Activated CD4-positive, alpha-beta memory T cell treated with anti-CD3 and anti-CD28 coated beads, Interleukin-2, amount 10 ng/mL, durations not matched to agents 7 days and 5 days (primary cell): ENCODE measurements around the gene CD40LG. TPM values are rescaled to one million over a fixed set of nuclear protein-coding genes. Genes with fewer than 3 reads are reported as not detected.
A peak's percentile ranks its signal among the peaks of the same experiment; 100 is the strongest.

ENCODE experiments used
- CTCF ChIA-PET: fragments of 350-600 bp; sonication (Branson Sonifier 250); formaldehyde crosslinking; loops from one replicate; lab custom pipeline; 2021; ENCODE audit warnings: antibody characterized with exemption, inconsistent platforms; lab: Charles Lee
- POLR2A ChIA-PET: fragments of 350-600 bp; sonication (Branson Sonifier 250); formaldehyde crosslinking; loops from one replicate; lab custom pipeline; 2021; ENCODE audit warnings: antibody characterized with exemption; lab: Charles Lee
- DNase-seq: peaks from one replicate; pipeline ENCODE4 v3.0.0-alpha.2; 2020
- H3K27ac Mint-ChIP-seq: one replicate; pipeline ENCODE4 v1.8.0; 2021; ENCODE audit warnings: mild to moderate bottlenecking, mixed read lengths
- H3K27me3 Mint-ChIP-seq: one replicate; pipeline ENCODE4 v1.8.0; 2021; ENCODE audit warnings: mixed read lengths
- H3K36me3 Mint-ChIP-seq: one replicate; pipeline ENCODE4 v1.8.0; 2021; ENCODE audit warnings: low read depth, mixed read lengths
- H3K4me1 Mint-ChIP-seq: one replicate; pipeline ENCODE4 v1.8.0; 2021; ENCODE audit warnings: mixed read lengths
- H3K4me3 Mint-ChIP-seq: one replicate; pipeline ENCODE4 v1.8.0; 2021; ENCODE audit warnings: mild to moderate bottlenecking, mixed read lengths
- H3K9me3 Mint-ChIP-seq: one replicate; pipeline ENCODE4 v1.8.0; 2021; ENCODE audit warnings: mixed read lengths
- total RNA-seq, 2 experiments: library from RNA; stranded (reverse); gene quantifications; one replicate each; pipeline ENCODE4 v1.2.3, GENCODE V29; 2021

The CD40LG gene
- total RNA-seq, 2 experiments from 2014 or later = 139 TPM

- H3K4me3 Mint-ChIP-seq = no peak overlapping the region
- DNase-seq = no peak
- no peaks in the 10 kb centered on the region for H3K27me3 Mint-ChIP-seq
- H3K9me3 Mint-ChIP-seq = no peaks in the 10 kb centered on the region
- peaks cover 85% of the 10 kb centered on the region for H3K4me1 Mint-ChIP-seq
- ChIA-PET CTCF (interaction anchor here (1.2 kb wide), 1 partner anchor 62 kb away, joined by 3 read pairs; no protein-coding TSS in a partner anchor), POLR2A (interaction anchor here (1.0 kb wide), 1 partner anchor 19 kb away, joined by 3 read pairs; no protein-coding TSS in a partner anchor)
- H3K36me3 Mint-ChIP-seq = peaks cover 88% of the 10 kb centered on the region
- H3K27ac Mint-ChIP-seq = peak overlapping the region; percentile 52
Measured at GRCh38 chrX:136671006-136671610, 23.1 kb downstream of the CD40LG start.

GRCh38 chrX:136674270-136674985 lies 26.5 kb downstream of the CD40LG start:
- Mint-ChIP-seq H3K27me3 (no peaks in the 10 kb centered on the region), H3K4me3 (peak overlapping the region; percentile 57), H3K9me3 (no peaks in the 10 kb centered on the region), H3K27ac (peak overlapping the region; percentile 97), H3K36me3 (peaks cover 85% of the 10 kb centered on the region), H3K4me1 (peaks cover 83% of the 10 kb centered on the region)
- ChIA-PET CTCF (interaction anchor here (0.7 to 1.3 kb wide), 5 partner anchors 9 to 204 kb away, joined by 3 to 5 read pairs (median 4); no protein-coding TSS in a partner anchor), POLR2A (interaction anchor here (0.7 to 4.7 kb wide), 13 partner anchors 10 to 206 kb away, joined by 3 to 46 read pairs (median 3); partner anchors contain the start of gene RBMX)
- DNase-seq = no peak

GRCh38 chrX:136679531-136679930 lies 31.6 kb downstream of the CD40LG start:
- CTCF ChIA-PET = no interaction called here
- no peak for DNase-seq
- peaks cover 67% of the 10 kb centered on the region for H3K36me3 Mint-ChIP-seq
- H3K4me1 Mint-ChIP-seq = peaks cover 42% of the 10 kb centered on the region
- H3K9me3 Mint-ChIP-seq = no peaks in the 10 kb centered on the region
- H3K27ac Mint-ChIP-seq = no peak overlapping the region
- POLR2A ChIA-PET = interaction anchor here (1.1 kb wide), 1 partner anchor 10 kb away, joined by 3 read pairs; no protein-coding TSS in a partner anchor
- H3K27me3 Mint-ChIP-seq = no peaks in the 10 kb centered on the region
- no peak overlapping the region for H3K4me3 Mint-ChIP-seq

- Mint-ChIP-seq H3K4me1 (peaks cover 23% of the 10 kb centered on the region), H3K27me3 (no peaks in the 10 kb centered on the region), H3K9me3 (no peaks in the 10 kb centered on the region), H3K4me3 (no peak overlapping the region), H3K27ac (no peak overlapping the region), H3K36me3 (peaks cover 54% of the 10 kb centered on the region)
- ChIA-PET POLR2A (no interaction called here), CTCF (interaction anchor here (0.6 kb wide), 1 partner anchor 32 kb away, joined by 3 read pairs; no protein-coding TSS in a partner anchor)
- no peak for DNase-seq
Measured at GRCh38 chrX:136684120-136684519, 36.2 kb downstream of the CD40LG start.

DNA sequence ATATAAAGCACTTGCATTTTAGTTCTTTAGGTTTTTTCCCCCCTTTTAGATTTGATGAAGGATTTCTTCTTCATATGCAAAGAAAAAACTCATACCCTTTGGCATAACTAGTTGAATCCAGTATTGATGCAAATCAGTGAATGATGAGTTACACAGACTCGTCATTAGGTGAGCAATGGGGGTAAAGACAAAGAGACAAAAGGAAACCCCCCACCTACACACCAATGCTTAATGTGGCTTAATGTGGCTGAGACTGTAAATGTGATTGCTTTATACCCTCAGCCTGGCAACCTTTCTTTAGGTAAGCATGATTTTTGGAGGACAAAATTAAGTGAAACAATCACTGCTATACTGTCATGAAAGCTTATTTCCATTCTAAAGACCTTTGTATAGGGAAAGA lies 39.5 kb downstream of the CD40LG start:
- no peaks in the 10 kb centered on the region for H3K27me3 Mint-ChIP-seq
- ChIA-PET POLR2A (no interaction called here), CTCF (no interaction called here)
- no peak overlapping the region for H3K27ac Mint-ChIP-seq
- no peak for DNase-seq
- H3K4me1 Mint-ChIP-seq = peaks cover 53% of the 10 kb centered on the region
- H3K36me3 Mint-ChIP-seq = peaks cover 40% of the 10 kb centered on the region
- no peaks in the 10 kb centered on the region for H3K9me3 Mint-ChIP-seq
- H3K4me3 Mint-ChIP-seq = no peak overlapping the region

- CTCF ChIA-PET = interaction anchor here (0.6 to 0.7 kb wide), 2 partner anchors 81 to 89 kb away, joined by 3 to 4 read pairs; no protein-coding TSS in a partner anchor
- DNase-seq = peak; percentile 25
- Mint-ChIP-seq H3K4me1 (peaks cover 70% of the 10 kb centered on the region), H3K27ac (peak overlapping the region; percentile 90), H3K36me3 (peaks cover 40% of the 10 kb centered on the region), H3K4me3 (no peak overlapping the region), H3K9me3 (no peaks in the 10 kb centered on the region), H3K27me3 (no peaks in the 10 kb centered on the region)
- POLR2A ChIA-PET = interaction anchor here (0.8 to 1.9 kb wide), 12 partner anchors 8 to 77 kb away, joined by 3 to 7 read pairs (median 3); no protein-coding TSS in a partner anchor
Measured at GRCh38 chrX:136689436-136689835, 41.5 kb downstream of the CD40LG start.

GRCh38 chrX:136691028-136691809 lies 43.3 kb downstream of the CD40LG start:
- Mint-ChIP-seq H3K9me3 (no peaks in the 10 kb centered on the region), H3K27ac (peak overlapping the region; percentile 87), H3K36me3 (peaks cover 43% of the 10 kb centered on the region), H3K4me1 (peaks cover 85% of the 10 kb centered on the region), H3K27me3 (no peaks in the 10 kb centered on the region), H3K4me3 (no peak overlapping the region)
- POLR2A ChIA-PET = interaction anchor here (1.0 to 1.4 kb wide), 2 partner anchors 32 to 41 kb away, joined by 3 read pairs; no protein-coding TSS in a partner anchor
- CTCF ChIA-PET = interaction anchor here (0.9 to 1.4 kb wide), 2 partner anchors 41 to 83 kb away, joined by 3 to 4 read pairs; no protein-coding TSS in a partner anchor
- DNase-seq = no peak

DNA sequence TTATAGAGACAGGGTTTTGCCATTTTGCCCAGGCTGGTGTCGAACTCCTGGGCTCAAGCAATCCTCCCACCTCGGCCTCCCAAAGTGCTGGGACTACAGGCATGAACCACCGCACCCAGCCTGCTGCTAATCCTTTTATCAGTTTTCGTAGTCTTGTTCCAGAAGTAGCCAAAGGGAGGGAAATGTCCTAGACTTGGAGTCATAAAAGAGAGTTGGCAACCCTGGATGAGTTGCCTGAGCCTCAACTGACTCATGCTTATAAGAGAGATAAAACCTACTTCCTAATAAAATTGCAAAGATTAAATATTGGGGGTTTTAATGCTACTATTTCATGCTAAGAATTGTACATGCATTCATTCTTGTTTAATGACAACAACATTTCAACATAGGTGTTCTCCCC lies 44.3 kb downstream of the CD40LG start:
- POLR2A ChIA-PET = no interaction called here

DNA sequence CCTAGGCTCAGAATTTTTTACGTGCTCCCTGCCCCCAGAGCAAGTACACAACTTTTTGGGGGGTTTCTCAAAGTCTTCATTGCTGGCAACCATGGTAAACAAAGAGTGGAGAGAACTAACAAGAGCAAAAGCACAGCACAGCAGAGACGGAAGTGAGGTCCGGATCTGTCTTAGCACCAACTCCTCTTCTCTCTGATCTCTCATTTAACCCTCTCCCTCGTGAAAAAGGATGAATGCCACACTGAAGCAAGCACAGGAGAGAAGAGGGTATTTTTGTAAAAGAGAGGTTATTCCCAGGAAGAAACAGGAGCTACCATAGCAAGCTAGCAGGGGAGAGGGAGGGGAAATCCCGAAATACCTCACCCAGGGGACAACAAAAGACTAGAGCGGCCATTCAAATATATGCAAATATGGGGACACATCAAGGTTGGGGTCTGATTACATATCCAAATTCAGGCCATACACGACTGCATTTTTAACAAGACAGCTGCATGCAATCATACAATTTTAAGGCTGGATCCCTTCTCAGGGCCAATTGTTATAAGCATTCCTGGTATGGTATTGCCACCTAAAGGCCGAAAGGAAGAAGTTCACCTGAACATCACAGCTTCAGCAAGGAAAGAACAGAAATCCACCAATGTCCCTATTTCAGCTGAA lies 46.6 kb downstream of the CD40LG start:
- no peaks in the 10 kb centered on the region for H3K27me3 Mint-ChIP-seq
- ChIA-PET CTCF (interaction anchor here (0.6 to 5.7 kb wide), 20 partner anchors 9 to 627 kb away, joined by 3 to 46 read pairs (median 4); no protein-coding TSS in a partner anchor), POLR2A (interaction anchor here (0.8 to 2.7 kb wide), 13 partner anchors 17 to 198 kb away, joined by 3 to 22 read pairs (median 4); partner anchors contain the start of genes HTATSF1 and RBMX)
- peak overlapping the region; percentile 71 for H3K4me3 Mint-ChIP-seq
- no peaks in the 10 kb centered on the region for H3K9me3 Mint-ChIP-seq
- H3K4me1 Mint-ChIP-seq = peaks cover 82% of the 10 kb centered on the region
- peak; percentile 28 for DNase-seq
- peaks cover 40% of the 10 kb centered on the region for H3K36me3 Mint-ChIP-seq
- peak overlapping the region; percentile 98 for H3K27ac Mint-ChIP-seq

More for the DNA sequence above, 44.3 kb downstream of the CD40LG start:
- no peaks in the 10 kb centered on the region for H3K27me3 Mint-ChIP-seq
- peaks cover 89% of the 10 kb centered on the region for H3K4me1 Mint-ChIP-seq
- H3K36me3 Mint-ChIP-seq = peaks cover 45% of the 10 kb centered on the region
- H3K27ac Mint-ChIP-seq = peak overlapping the region; percentile 87
- no peak overlapping the region for H3K4me3 Mint-ChIP-seq
- CTCF ChIA-PET = no interaction called here
- H3K9me3 Mint-ChIP-seq = no peaks in the 10 kb centered on the region
- DNase-seq = no peak

DNA sequence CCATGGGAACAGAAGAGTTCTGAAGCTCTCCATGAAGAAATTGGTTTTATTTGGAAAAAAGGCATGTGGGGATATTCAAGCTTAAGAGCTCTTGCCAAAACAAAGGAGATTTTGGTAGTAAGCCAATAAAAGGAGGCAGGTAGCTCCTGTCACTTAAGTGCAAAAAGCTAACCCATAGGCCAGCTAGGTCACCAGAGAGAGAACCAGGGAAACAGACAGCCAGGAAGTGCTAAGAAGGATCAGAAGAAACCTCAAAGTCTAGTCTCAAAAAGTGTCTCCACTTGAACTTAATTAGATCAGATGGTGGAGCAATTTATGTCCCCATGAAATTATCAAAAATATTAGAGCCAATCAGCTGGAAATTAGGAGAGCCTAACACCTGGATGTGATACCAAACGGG lies 49.2 kb downstream of the CD40LG start:
- no peaks in the 10 kb centered on the region for H3K27me3 Mint-ChIP-seq
- no peak for DNase-seq
- H3K36me3 Mint-ChIP-seq = peaks cover 45% of the 10 kb centered on the region
- peaks cover 3% of the 10 kb centered on the region for H3K9me3 Mint-ChIP-seq
- peak overlapping the region; percentile 75 for H3K27ac Mint-ChIP-seq
- H3K4me1 Mint-ChIP-seq = peaks cover 63% of the 10 kb centered on the region
- ChIA-PET POLR2A (interaction anchor here (1.0 to 1.2 kb wide), 3 partner anchors 37 to 111 kb away, joined by 3 to 4 read pairs (median 4); no protein-coding TSS in a partner anchor), CTCF (interaction anchor here (0.8 to 5.7 kb wide), 5 partner anchors 10 to 228 kb away, joined by 3 to 46 read pairs (median 4); no protein-coding TSS in a partner anchor)
- no peak overlapping the region for H3K4me3 Mint-ChIP-seq

DNA sequence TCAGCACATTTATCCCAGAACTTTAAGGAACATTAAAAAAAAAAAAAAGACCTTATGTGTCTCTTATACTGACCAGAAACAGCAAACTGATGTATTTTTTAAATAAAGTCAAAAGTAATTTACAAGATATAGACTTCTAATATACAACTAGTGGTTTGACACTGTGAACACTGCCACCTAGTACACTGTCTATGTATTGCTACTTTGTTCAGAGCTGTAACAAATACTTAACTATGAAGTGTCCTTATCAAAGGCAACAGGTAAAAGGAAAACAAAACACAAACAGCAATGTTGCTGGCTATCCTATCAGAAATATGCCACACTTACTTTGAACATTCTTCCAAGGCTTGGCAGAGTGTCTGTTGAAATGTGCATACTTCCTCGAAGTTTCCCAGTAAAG lies 60.4 kb downstream of the CD40LG start:
- no peaks in the 10 kb centered on the region for H3K27me3 Mint-ChIP-seq
- POLR2A ChIA-PET = interaction anchor here (0.6 kb wide), 1 partner anchor 212 kb away, joined by 3 read pairs; no protein-coding TSS in a partner anchor
- H3K4me3 Mint-ChIP-seq = no peak overlapping the region
- no peak for DNase-seq
- peaks cover 52% of the 10 kb centered on the region for H3K36me3 Mint-ChIP-seq
- CTCF ChIA-PET = interaction anchor here (0.5 to 3.8 kb wide), 7 partner anchors 12 to 233 kb away, joined by 3 to 23 read pairs (median 4); no protein-coding TSS in a partner anchor
- no peak overlapping the region for H3K27ac Mint-ChIP-seq
- H3K4me1 Mint-ChIP-seq = peaks cover 33% of the 10 kb centered on the region
- H3K9me3 Mint-ChIP-seq = no peaks in the 10 kb centered on the region
